HEK293T (cell line): Measurements from ENCODE around the gene HIGD1A.

Experiments used
- ARNT ChIP-seq: fragments of 450-650 bp; IDR thresholded peaks from 2 replicates; pipeline ENCODE4 v1.6.1; 2017; ENCODE audit warnings: mild to moderate bottlenecking
- BHLHE40 ChIP-seq: fragments of 450-650 bp; IDR thresholded peaks from 2 replicates; pipeline ENCODE4 v1.6.1; 2016; ENCODE audit warnings: mild to moderate bottlenecking, moderate library complexity, borderline replicate concordance
- ELF4 ChIP-seq: fragments of 450-650 bp; IDR thresholded peaks from 2 replicates; pipeline ENCODE4 v1.6.1; 2017; ENCODE audit warnings: antibody characterized with exemption
- FOXA1 ChIP-seq: fragments of 450-650 bp; IDR thresholded peaks from 2 replicates; pipeline ENCODE4 v1.6.1; 2016; ENCODE audit warnings: mild to moderate bottlenecking
- FOXM1 ChIP-seq: fragments of 450-650 bp; IDR thresholded peaks from 2 replicates; pipeline ENCODE4 v1.6.1; 2017; ENCODE audit warnings: mild to moderate bottlenecking, borderline replicate concordance
- HDGF ChIP-seq: fragments of 450-650 bp; IDR thresholded peaks from 2 replicates; pipeline ENCODE4 v1.6.1; 2017; ENCODE audit warnings: antibody characterized with exemption, borderline replicate concordance
- SP1 ChIP-seq: fragments of 450-650 bp; IDR thresholded peaks from 2 replicates; pipeline ENCODE4 v1.6.1; 2017
- SUZ12 ChIP-seq: fragments of 450-650 bp; IDR thresholded peaks from 2 replicates; pipeline ENCODE4 v1.6.1; 2016; ENCODE audit warnings: mild to moderate bottlenecking
- ZNF384 ChIP-seq: fragments of 450-650 bp; IDR thresholded peaks from 2 replicates; pipeline ENCODE4 v1.6.1; 2016

DNA sequence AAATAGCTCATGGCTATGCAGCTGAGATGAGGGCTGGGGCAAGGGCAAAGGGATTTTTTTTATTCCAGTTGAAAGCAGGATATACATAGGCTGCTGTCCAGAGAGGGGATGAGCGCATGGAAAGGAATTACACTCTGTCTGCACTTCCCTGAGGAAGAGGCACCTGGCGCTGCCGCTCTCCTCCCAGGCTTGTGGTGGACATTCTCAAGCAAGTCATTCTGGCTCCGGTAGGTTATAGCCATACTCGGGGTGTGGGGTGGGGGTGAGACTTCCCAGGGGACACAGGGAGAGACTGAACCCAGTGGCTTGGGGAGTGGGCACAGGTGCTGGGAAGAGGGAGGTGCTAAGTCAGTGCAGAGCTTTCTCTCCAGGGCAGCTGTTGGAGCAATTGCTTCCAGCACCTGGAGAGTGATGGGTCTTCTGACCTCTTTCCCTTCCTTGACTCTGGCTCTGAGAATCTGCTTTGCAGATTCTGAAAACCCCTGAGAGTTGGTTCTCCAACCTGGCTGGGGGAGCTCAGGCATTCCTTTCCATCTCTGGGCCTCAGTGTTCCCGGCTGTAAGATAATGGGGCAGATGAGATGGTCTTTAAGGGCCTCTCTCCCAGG is 47.0 kb upstream of the HIGD1A start:
- TF ChIP-seq FOXA1 (no peak), SP1 (no peak), ELF4 (no peak), SUZ12 (no peak), ARNT (no peak), FOXM1 (no peak), HDGF (no peak), ZNF384 (no peak), BHLHE40 (no peak)
